Heart left ventricle (tissue), 13 donors: ENCODE measurements around the gene MAP3K20.

Experiments
- CTCF ChIP-seq, 12 donors: fragments of 200-600 bp; sonication (generic) in 4 of 12; IDR thresholded peaks; one replicate each; pipeline versions ENCODE4 v1.5.0 to v1.8.0; 2018 to 2022; ENCODE audit warnings: antibody characterized with exemption in 12 of 12, mild to moderate bottlenecking in 5 of 12
- POLR2A ChIP-seq, 2 donors: fragments of 450-650 bp; IDR thresholded peaks; one replicate each; pipeline ENCODE4 v1.6.1; 2017; ENCODE audit warnings: antibody characterized with exemption in 2 of 2, mild to moderate bottlenecking in 2 of 2, moderate library complexity in 2 of 2
- donor health status: ischemic (EF 13 %, LVEDD 7.1; RV severe dilation, severe dysfunction).
- donor health status: DM: no; HTN: yes; CAD: no.
- donor health status: DM: no; HTN: no; CAD: no.
- donor health status: ischemic (EF 25% LVEDD 6.9; RV normal size, moderate dysfunction).
- donor health status: ischemic (EF 25% LVEDD 5.7; RV mildly dilated, moderate dysfunction).
- donor health status: ischemic (EF 35%, LVEDD 5.7; RV mildly dilated, moderate dysfunction).
- donor health status: nonischemic (EF 11% LVEDD 7.7; RV severe dilation, severe dysfunction).
- donor health status: DM: yes; HTN: yes; CAD: no.
- donor health status: PGD.
- donor health status: ischemic (EF 29% LVEDD 5.4; RV normal size, mild dysfunction).
- donor health status: nonischemic (EF 23%, LVEDD 6.1; RV moderate dilation, normal function).

- TF ChIP-seq POLR2A (IDR thresholded peaks at IDR 0.05) (no peak), CTCF (IDR thresholded peaks at IDR 0.05) (no peak)
Measured at GRCh38 chr2:173059971-173060461, 15.6 kb upstream of the MAP3K20 start.
